ENCODE results near the gene C10orf90. TPM values are rescaled to one million over a fixed set of nuclear protein-coding genes. Genes with fewer than 3 reads are reported as not detected.

C10orf90 gene
- total RNA-seq, 1 experiment from 2014 or later = not detected

GRCh38 chr10:126397640-126398382, 272.7 kb downstream of the C10orf90 start:
- no peak overlapping the region for H3K23ac ChIP-seq (ENCODE audit: insufficient read length, low read depth, low read length)
- no peaks in the 10 kb centered on the region for H3K27me3 ChIP-seq (ENCODE audit: insufficient read depth, low read length)
- no peaks in the 10 kb centered on the region for H3K23me2 ChIP-seq (ENCODE audit: insufficient read length, low read depth, low read length, poor library complexity, severe bottlenecking)
- WGBS (ENCODE audit: extremely low coverage, insufficient read length, low lambda C conversion rate) = no CpG with 5 or more reads among the region's 4 CpGs
- Mint-ChIP-seq H3K27ac (no peak overlapping the region), H3K4me3 (no peak overlapping the region), H3K36me3 (ENCODE audit: insufficient read depth in 1 of 3, low read depth in 3 of 3) (no peaks in the 10 kb centered on the region), H3K9me3 (no peaks in the 10 kb centered on the region), H3K4me1 (peaks cover 3 to 7% of the 10 kb centered on the region in 2 experiments; a peak in 3 of 4 replicates), H3K27me3 (ENCODE audit: low read depth) (peaks cover 2% of the 10 kb centered on the region; the same call in 1 of the 2 replicates)
- H4K8ac ChIP-seq (replicated peaks; ENCODE audit: insufficient read length, low read depth, low read length) = no peak overlapping the region
- no peak overlapping the region for H3K18ac ChIP-seq (ENCODE audit: insufficient read length, low read depth, low read length)
- H3K4me2 ChIP-seq (ENCODE audit: insufficient read depth, insufficient read length, low read length) = no peak overlapping the region
- no peaks in the 10 kb centered on the region for H3K79me2 ChIP-seq (ENCODE audit: insufficient read depth, low read length)
- no peak overlapping the region for H2BK15ac ChIP-seq (ENCODE audit: low read depth, low read length)
- no peak overlapping the region for H4K5ac ChIP-seq (ENCODE audit: insufficient read length, low read depth, low read length)
- no peak overlapping the region for H3K4ac ChIP-seq (ENCODE audit: low read depth, low read length)
- H3K9me3 ChIP-seq (ENCODE audit: control insufficient read depth, low read depth, low read length) = no peaks in the 10 kb centered on the region
- no peak for DNase-seq
- no peaks in the 10 kb centered on the region for H3K79me1 ChIP-seq (ENCODE audit: insufficient read depth, low read depth, low read length, poor library complexity, severe bottlenecking)
- H2BK12ac ChIP-seq (ENCODE audit: insufficient read length, low read depth, low read length) = no peak overlapping the region
- H2BK120ac ChIP-seq (ENCODE audit: low read depth, low read length, poor library complexity, severe bottlenecking) = no peak overlapping the region
- H3K56ac ChIP-seq (ENCODE audit: insufficient read length, low read depth, low read length) = no peak overlapping the region
- no peak overlapping the region for H3K27ac ChIP-seq (ENCODE audit: insufficient read length, low read depth, low read length)
- peaks cover 5% of the 10 kb centered on the region for H3K4me1 ChIP-seq (ENCODE audit: insufficient read depth, low read length)
- no peak overlapping the region for H4K91ac ChIP-seq (ENCODE audit: insufficient read length, low read depth, low read length)
- no peak overlapping the region for H3K9ac ChIP-seq (ENCODE audit: extremely low read depth, insufficient read length, low read length)
- no peak for TF ChIP-seq CTCF (conservative IDR thresholded peaks at IDR 0.05)
- no peak overlapping the region for H2BK5ac ChIP-seq (ENCODE audit: insufficient read length, low read length)
- no peaks in the 10 kb centered on the region for H4K20me1 ChIP-seq (ENCODE audit: control insufficient read depth, insufficient read depth, insufficient read length)
- H3T11ph ChIP-seq (ENCODE audit: low read length) = no peak overlapping the region
- H2BK20ac ChIP-seq (ENCODE audit: low read depth, low read length, poor library complexity, severe bottlenecking) = no peak overlapping the region
- no peak overlapping the region; the same call in 1 of the 2 replicates for H3K14ac ChIP-seq (ENCODE audit: insufficient read depth, low read length)
- no peak overlapping the region for H2AFZ ChIP-seq (ENCODE audit: low read length)
- no peak overlapping the region for H2AK5ac ChIP-seq (ENCODE audit: insufficient read length, low read length)

All from H9 (cell line).